HG03064 (cell line): ENCODE data around the gene GLG1.

Experiments used
- ATAC-seq: cut with Tn5 transposase; IDR thresholded peaks from one replicate; pipeline ENCODE4 v1.9.1; 2021; ENCODE audit warnings: low read depth; ENCODE audit not compliant: unreplicated experiment

Gene GLG1

GRCh38 chr16:74485916-74486315 is 121.0 kb downstream of the GLG1 start:
- ATAC-seq = no peak

DNA sequence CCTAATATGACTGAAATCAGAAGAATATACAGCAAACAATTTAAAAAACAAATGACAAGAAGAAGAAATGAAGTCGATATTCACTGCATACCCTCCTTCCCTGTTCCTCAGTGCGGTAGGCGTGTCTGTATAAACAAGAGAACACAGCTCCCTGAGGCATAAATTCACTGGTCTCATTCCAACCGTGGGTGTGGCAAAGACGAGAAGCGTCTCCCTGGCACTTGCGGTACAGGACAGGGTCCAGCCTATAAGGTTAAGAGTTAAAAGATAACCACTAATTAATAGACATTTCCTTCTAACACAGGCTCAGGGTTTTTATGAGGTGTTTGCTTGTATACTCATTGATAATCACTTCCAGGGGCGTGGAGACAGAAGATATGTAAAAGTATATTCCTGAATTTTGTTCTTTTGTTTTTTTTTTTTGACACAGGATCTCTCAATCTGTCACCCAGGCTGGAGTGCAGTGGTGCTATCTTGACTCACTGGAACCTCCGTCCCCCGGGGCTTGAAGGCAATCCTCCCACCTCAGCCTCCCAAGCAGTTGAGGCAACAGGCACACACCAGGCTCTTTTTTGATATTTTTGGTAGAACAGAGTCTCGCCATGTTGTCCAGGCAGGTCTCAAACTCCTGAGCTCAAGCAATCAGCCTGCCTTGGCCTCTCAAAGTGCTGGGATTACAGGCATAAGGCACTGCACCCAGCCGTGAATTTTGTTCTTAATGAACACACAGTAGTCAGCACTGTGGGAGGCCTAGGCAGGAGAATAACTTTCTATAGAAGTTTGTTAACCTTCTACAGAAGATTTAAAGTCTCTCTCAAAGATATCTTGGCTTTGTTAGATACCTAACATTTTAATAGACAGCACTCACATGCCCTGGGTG is 126.5 kb downstream of the GLG1 start:
- no peak for ATAC-seq

GRCh38 chr16:74477226-74477625 is 129.7 kb downstream of the GLG1 start:
- no peak for ATAC-seq

DNA sequence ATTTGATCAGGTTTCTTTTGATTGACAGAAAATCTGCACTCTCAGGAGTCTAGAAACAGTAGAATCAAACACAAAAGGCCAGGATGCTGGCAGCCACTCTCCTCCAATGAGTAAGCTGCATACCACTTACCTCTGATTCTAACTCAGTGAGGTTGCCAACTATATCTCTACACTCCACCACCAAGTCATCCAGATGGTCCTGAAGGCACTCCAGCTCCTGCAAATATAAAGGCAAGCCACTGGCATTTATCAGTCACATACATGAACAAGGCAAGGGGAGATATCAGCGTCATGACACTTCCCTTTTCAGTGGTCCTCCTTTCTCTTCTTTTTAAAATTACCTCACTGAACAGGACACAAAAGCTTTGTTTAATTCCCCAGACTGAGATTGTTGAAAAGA is 132.5 kb downstream of the GLG1 start:
- no peak for ATAC-seq

GRCh38 chr16:74472540-74472939 is 134.4 kb downstream of the GLG1 start:
- no peak for ATAC-seq

GRCh38 chr16:74472010-74472409 is 134.9 kb downstream of the GLG1 start:
- no peak for ATAC-seq

- ATAC-seq = no peak
These were observed 136.9 kb downstream of the GLG1 start for GRCh38 chr16:74469946-74470478.

GRCh38 chr16:74468807-74469525 is 137.9 kb downstream of the GLG1 start:
- ATAC-seq = no peak

GRCh38 chr16:74466872-74467271 is 140.0 kb downstream of the GLG1 start:
- ATAC-seq = no peak

GRCh38 chr16:74465851-74466685 is 140.8 kb downstream of the GLG1 start:
- no peak for ATAC-seq

- no peak for ATAC-seq
These were observed 141.6 kb downstream of the GLG1 start for GRCh38 chr16:74465281-74465680.

- ATAC-seq = no peak
These were observed 143.0 kb downstream of the GLG1 start for GRCh38 chr16:74463888-74464287.

- no peak for ATAC-seq
These were observed 144.6 kb downstream of the GLG1 start for GRCh38 chr16:74462361-74462760.

- ATAC-seq = no peak
These were observed 145.1 kb downstream of the GLG1 start for GRCh38 chr16:74461826-74462225.

- no peak for ATAC-seq
These were observed 146.4 kb downstream of the GLG1 start for GRCh38 chr16:74460542-74460941.

GRCh38 chr16:74456290-74456625 is 150.7 kb downstream of the GLG1 start:
- ATAC-seq = no peak

DNA sequence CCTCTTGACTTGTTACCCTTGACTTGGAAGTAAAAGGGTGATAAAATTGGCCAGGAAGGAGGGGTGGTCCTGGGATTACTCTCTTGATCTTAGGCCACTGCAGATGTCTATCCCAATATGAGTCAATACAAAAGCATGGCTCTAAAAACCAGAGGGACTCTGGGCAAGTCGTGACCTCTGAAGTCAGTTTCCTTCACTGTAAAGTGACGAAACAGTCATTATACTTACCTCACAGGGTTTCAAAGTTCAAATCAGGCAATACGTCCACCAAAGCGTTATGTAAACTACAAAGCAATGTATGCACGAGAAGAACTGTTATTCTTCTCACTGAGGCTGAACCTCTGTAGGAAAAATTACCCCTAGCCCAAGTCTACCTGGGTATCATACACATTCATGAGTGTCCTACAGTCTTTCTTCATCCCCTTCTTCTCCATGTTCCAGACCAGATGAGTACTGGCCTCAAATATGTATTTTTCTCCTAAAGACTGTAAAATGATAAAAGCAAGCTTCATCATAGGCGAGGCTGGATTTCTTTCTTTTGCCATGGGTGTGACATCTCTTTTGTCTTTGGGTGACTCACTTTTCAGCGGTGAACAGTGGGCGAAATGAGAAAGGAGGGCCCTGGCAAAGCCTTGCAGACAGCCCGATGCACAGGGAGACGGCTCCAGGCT is 151.2 kb downstream of the GLG1 start:
- ATAC-seq = no peak

DNA sequence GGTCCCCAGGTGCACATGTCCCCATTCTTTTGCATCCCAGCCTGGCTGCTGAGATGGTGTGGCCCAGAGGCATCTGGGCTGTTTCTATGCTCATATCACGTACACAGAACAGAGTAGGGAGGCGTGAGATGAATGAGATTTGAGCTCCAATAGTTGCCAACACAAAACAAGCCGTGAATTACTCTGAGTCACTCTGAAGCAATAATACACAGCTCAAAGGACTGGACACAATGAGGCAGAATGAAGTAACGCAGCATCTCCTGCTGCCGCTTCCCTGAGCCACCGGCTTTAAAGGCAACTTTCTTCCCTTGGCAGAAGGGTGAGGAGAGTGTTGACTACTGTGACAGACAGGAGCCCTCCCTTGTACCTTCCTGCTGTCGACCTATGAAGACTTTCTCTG is 151.7 kb downstream of the GLG1 start:
- no peak for ATAC-seq

GRCh38 chr16:74451951-74452758 is 154.8 kb downstream of the GLG1 start:
- ATAC-seq = peak; percentile 92
